Esophagus muscularis mucosa (tissue), 4 donors: Measurements from ENCODE around the gene ARL15.

Experiments
- CTCF ChIP-seq, 3 experiments: fragments of 200-600 bp in 2 of 3; fragments of 450-650 bp in 1 of 3; sonication (generic) in 2 of 3; IDR thresholded peaks; one replicate each; pipeline ENCODE4 v1.5.1; 2017 to 2019; ENCODE audit warnings: antibody characterized with exemption in 3 of 3, mild to moderate bottlenecking in 2 of 3, moderate library complexity in 1 of 3
- EP300 ChIP-seq: sonication (generic); formaldehyde crosslinking; IDR thresholded peaks from one replicate; pipeline ENCODE4 v1.6.1; 2017; ENCODE audit warnings: antibody characterized with exemption
- POLR2A ChIP-seq: fragments of 450-650 bp; IDR thresholded peaks from one replicate; pipeline ENCODE4 v1.6.1; 2017; ENCODE audit warnings: antibody characterized with exemption, moderate library complexity, mild to moderate bottlenecking, low read depth
- POLR2AphosphoS5 ChIP-seq, 2 donors: sonication (generic); formaldehyde crosslinking; IDR thresholded peaks; one replicate each; pipeline ENCODE4 v1.6.1; 2017; ENCODE audit warnings: antibody characterized with exemption in 2 of 2

GRCh38 chr5:54309691-54310432 is 511 bp downstream of the ARL15 start:
- TF ChIP-seq POLR2AphosphoS5 (IDR thresholded peaks at IDR 0.05) = no peak
- TF ChIP-seq CTCF (IDR thresholded peaks at IDR 0.05) = no peak
- no peak for TF ChIP-seq EP300
- TF ChIP-seq POLR2A = no peak
